Middle frontal gyrus (tissue), 1 donor: ENCODE measurements around the gene MAN2A2.
A peak's percentile ranks its signal among the peaks of the same experiment; 100 is the strongest.
"Not testable (repeated sequence)": the region's sequence is repeated elsewhere in the genome, so short reads cannot be mapped to it uniquely, and the experiment has no call there.

Source experiments
- DNase-seq: peaks from one replicate; pipeline ENCODE4 v3.0.0-alpha.2; 2015; ENCODE audit warnings: low spot score; ENCODE audit errors: extremely low spot score

MAN2A2 gene

DNA sequence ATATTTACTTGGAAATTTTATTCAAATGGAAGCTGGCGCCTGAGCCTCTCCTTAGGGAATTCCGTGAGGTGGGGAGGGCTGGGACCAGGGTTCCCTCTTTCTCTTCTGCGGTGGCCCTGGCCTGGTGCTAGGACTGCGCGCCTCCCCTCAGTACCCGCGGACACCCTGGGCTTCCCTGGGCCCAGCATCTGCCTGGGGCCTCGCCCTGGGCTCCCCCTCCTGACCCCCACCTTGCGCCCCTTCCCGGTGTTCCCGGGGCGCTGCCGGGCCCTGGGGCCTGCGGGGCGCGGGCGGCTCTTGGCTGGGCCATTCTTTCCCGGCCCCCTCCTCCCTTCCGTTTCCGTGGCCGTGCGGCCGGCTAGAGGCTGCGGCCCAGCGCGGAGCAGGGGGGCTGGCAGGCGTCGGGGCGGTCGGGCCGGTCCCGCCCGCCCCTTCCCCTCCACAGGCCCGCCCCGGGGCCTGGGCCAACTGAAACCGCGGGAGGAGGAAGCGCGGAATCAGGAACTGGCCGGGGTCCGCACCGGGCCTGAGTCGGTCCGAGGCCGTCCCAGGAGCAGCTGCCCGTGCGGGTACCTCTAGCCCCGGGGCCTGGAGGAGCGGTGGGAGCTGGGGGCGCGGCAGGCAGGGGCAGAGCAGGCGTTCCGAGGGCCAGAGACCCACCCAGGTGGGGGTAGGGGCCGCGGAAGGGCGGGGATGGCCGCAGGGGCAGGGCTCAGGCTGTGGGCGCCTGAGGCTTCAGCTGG is 19.0 kb upstream of the MAN2A2 start, which contains the start of gene FES:
TSS of gene FES (plus strand) at position 529 of the 743 bp plus-strand sequence. CDS start 542 bp downstream, outside the sequence.
- no peak for DNase-seq

DNA sequence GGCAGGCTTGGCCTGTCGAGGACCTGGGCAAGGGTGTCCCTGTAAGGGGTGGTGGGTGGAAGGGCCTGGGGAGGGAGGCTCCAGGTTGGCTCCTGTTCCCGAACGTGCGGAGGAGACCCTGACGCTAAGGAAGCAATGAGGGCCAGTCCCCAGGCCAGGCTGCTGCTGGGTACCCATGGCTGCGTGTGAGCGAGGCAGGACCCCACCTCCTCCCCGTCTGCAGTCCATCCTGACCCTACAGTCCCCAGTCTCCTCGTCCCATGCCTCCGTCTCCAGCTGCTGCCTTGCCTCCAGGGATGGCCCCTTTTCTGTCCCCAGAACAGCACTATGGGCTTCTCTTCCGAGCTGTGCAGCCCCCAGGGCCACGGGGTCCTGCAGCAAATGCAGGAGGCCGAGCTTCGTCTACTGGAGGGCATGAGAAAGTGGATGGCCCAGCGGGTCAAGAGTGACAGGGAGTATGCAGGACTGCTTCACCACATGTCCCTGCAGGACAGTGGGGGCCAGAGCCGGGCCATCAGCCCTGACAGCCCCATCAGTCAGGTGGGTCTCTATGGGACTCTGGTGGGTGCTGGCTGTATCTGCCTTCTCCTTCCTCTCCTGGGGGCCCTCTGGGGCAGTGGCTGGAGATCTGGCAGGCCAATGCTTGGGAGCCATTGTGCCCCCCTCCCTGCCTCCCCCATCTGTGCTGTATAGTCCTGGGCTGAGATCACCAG is 18.2 kb upstream of the MAN2A2 start:
- DNase-seq, result no peak

DNA sequence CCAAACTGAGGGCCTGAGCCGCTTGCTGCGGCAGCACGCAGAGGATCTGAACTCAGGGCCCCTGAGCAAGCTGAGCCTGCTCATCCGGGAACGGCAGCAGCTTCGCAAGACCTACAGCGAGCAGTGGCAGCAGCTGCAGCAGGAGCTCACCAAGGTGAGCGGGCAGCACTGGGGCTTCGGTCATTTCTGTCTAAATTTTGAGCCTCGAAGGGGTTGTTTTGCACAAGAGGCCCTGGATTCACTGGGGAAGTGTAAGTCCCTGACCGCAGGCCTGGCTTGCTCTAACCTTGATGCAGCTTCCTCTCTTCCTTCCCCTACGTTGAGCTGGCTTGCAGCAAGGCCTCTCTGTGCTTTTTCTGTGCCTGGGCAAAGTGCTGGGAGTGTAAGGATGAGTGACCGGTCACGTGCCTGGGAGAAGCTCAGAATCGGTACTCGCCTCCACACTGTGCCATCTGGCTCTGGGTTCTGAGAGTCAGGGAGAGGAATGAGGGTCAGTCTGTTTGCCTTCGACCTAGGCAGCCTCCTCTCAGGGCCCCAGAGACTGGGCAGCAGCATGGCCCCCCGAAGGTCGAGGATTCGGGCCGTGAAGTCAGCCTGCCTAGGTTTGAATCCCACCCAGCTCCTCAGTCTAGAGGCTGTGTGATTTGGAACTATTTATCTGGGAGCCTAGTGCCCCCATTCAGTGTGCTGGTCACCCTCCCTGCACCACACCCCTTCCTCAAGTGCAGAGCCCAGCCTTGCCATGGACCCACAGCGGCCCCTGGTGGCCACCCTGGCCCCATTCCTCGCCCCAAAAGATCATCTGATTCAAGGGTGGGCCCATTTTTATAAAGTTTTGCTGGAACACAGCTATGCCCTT is 17.4 kb upstream of the MAN2A2 start:
- no peak for DNase-seq

DNA sequence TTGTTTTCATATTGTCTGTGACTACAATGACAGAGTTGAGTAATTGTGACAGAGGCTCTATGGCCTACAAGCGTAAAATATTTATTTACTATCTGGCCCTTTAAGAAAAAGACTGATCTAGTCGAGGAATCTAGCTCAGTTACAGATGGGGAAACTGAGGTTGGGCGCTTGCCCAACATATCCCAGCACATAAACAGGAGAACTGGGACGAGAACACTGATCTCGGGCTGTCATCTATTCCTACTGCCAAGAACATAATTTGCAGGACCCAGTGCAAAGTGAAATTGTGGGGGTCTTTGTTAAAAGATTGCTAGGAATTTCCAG is 16.8 kb upstream of the MAN2A2 start:
- DNase-seq, result no peak

DNA sequence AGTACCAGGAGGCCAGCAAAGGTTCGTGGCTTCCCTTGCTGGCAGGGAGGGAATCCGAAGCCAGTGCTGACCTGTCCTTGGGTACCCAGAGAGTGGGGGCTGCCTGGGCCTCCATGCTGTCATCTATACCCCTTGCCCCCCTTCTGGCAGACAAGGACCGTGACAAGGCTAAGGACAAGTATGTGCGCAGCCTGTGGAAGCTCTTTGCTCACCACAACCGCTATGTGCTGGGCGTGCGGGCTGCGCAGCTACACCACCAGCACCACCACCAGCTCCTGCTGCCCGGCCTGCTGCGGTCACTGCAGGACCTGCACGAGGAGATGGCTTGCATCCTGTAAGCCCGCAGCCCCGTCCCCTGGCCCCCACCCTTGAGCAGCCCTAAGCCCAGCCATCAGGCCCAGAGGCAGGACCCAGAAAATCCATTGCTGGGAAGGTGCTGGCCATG is 16.0 kb upstream of the MAN2A2 start:
- DNase-seq, result no peak

DNA sequence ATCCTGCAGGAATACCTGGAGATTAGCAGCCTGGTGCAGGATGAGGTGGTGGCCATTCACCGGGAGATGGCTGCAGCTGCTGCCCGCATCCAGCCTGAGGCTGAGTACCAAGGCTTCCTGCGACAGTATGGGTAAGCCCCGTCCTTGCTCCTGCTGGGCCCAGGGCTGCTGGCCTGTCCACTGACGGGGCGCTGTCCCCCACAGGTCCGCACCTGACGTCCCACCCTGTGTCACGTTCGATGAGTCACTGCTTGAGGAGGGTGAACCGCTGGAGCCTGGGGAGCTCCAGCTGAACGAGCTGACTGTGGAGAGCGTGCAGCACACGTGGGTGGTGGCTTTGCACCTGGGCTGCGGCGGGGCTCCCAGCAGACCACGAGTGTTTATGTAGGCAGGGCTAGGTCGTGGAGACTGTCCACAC is 13.8 kb upstream of the MAN2A2 start:
- no peak for DNase-seq

DNA sequence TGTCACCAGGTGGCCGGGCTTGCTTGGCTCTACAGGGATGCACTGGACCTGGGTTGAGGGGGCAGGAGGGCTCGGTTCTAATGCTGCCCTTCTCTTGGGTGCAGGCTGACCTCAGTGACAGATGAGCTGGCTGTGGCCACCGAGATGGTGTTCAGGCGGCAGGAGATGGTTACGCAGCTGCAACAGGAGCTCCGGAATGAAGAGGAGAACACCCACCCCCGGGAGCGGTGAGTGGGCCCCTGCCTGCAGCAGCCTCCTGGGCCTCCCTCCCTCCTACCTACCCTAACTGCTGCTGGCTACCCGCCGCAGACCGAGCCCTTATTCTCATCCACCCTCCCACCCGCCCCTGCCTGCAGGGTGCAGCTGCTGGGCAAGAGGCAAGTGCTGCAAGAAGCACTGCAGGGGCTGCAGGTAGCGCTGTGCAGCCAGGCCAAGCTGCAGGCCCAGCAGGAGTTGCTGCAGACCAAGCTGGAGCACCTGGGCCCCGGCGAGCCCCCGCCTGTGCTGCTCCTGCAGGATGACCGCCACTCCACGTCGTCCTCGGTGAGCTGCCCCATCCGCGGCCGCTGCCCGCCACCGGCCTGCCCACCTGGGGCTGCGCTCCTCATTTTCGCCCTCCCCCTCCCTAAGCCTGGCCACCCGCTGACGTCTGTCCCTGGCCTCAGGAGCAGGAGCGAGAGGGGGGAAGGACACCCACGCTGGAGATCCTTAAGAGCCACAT is 13.2 kb upstream of the MAN2A2 start:
- no peak for DNase-seq

DNA sequence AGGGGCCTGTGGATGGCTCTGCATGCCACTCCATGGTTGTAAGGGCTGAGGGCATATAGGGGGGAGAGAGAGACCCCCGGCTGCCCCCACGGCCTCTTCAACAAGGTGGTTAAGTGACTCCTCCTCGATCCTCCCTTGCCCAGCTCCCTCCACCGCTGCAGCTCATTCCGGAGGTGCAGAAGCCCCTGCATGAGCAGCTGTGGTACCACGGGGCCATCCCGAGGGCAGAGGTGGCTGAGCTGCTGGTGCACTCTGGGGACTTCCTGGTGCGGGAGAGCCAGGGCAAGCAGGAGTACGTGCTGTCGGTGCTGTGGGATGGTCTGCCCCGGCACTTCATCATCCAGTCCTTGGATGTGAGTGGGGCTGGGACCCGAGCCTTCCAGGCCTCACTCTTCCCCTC is 12.3 kb upstream of the MAN2A2 start:
- no peak for DNase-seq

DNA sequence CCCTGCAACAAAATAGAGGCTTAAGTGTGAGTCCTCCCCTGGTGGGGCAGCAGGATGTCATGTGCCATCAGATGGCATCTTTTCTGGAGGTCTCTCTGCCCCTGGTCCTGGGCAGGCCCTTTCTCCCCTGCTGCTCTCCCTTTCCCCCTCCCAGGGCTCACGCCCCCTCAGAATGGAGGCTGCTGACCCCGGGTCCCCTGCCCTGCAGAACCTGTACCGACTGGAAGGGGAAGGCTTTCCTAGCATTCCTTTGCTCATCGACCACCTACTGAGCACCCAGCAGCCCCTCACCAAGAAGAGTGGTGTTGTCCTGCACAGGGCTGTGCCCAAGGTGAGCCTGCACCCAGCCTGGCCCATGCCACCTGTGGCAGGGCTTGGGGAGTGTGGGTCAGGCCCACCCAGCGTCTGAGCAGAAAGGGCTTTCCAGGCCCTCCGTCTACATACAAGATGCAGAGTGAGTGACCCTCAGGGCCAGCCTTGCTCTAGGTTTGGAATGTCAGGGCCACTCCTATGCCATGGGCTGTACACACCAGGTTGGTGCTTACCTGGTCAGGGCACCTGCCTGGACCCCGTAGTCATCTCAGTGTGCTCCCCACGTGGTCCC is 11.7 kb upstream of the MAN2A2 start:
- no peak for DNase-seq

DNA sequence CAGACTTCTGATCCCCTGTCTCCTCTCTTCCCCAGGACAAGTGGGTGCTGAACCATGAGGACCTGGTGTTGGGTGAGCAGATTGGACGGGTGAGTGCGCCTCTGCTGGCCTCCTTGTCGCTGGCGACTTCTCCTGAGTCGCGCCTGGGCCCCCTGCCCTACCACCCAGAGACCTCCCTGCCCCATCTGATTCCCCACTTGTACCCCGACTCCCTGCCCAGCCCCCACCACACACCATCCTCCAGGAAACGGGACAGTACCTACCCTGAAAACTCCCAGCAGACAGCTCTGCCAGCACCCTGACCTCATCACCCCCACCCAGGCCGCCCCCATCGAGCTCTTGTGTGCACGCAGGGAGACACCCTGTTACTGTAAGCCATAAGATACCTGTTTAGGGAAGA is 11.1 kb upstream of the MAN2A2 start:
- DNase-seq, result no peak

DNA sequence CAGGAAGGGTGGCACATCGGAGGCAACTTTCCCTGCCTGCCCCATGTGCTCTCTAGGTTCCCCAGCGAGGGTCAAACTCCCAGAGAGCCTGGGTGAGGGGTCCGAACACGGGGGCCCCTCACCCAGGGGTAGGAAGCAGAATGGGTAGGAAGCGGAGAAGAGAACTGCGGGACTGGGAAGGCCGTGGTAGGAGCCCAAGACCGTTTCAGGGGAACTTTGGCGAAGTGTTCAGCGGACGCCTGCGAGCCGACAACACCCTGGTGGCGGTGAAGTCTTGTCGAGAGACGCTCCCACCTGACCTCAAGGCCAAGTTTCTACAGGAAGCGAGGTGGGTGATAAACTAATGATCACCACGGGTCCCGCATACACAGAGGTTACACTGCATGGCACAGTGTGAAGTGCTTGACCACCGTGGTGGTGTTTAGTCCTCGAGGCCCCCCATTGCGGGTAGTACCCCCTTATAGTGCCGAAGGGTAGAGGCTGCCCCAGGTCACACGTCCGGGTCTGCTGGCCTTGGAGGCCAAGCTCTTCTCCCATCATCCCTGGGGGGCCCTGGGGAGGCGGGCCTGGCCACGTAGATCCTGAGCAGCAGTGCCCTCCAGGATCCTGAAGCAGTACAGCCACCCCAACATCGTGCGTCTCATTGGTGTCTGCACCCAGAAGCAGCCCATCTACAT is 10.5 kb upstream of the MAN2A2 start:
- DNase-seq, result no peak

DNA sequence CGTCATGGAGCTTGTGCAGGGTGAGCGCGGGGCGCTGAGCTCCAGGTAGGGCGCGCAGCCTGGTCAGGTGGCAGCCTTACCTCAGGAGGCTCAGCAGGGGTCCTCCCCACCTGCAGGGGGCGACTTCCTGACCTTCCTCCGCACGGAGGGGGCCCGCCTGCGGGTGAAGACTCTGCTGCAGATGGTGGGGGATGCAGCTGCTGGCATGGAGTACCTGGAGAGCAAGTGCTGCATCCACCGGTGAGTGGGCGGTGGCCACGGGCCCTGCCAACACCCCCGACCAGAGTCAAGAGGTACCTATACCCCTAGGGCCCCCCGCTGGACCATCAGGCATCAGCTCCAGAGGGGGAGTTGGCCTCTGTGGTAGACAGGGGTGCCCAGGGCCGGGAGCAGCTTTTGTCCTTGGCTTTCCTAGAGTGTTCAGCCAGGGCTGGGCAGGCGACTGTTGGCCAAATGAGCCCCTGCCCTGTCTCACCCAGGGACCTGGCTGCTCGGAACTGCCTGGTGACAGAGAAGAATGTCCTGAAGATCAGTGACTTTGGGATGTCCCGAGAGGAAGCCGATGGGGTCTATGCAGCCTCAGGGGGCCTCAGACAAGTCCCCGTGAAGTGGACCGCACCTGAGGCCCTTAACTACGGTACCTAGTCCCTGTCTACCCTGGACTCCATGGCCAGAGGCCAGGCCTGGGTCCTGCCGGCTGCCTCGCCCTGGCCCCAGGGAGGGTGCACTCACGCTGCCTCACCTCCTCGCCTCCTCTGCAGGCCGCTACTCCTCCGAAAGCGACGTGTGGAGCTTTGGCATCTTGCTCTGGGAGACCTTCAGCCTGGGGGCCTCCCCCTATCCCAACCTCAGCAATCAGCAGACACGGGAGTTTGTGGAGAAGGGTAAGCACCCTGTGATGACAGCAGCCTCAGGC is 9.7 kb upstream of the MAN2A2 start:
- DNase-seq, result no peak

DNA sequence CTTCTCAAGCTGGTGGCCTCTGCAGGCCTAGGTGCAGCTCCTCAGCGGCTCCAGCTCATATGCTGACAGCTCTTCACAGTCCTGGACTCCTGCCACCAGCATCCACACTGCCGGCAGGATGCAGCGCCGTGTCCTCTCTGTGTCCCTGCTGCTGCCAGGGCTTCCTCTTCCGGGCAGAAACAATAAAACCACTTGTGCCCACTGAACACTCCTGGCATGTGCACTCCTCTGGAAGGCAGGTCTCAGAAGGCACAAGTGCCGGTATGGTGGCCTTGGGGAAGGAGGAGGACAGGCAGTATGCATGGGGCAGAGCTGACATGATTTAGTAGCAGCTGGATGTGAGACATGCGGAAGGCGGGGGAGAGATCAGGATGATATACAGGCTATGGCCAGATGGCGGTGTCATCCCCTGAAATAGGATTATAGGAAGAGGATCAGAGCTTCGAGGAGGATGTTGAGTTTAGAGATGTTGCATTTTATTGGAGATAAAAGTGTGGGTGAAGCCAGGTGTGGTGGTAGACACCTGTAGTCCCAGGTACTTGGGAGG is 7.5 kb upstream of the MAN2A2 start:
- peak; percentile 52 for DNase-seq

DNA sequence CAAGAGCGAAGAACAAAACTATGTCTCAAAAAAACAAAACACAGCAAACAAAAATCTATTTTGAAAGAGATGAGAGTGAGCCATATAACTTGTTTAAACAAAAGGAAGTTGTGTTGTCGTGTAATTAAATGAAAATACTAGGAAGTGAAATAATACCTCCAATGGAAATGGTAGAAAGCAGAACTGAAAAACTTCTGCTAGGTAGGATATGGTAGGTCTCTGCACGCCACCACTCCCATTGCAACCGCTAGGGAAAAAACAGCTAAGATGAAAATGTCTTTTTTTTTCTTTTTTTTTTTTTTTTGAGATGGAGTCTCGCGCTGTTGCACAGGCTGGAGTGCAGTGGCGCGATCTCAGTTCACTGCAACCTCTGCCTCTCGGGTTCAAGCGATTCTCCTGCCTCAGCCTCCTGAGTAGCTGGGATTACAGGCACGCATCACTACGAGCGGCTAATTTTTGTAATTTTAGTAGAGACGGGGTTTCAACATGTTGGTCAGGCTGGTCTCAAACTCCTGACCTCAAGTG is 5.9 kb upstream of the MAN2A2 start:
- not testable (repeated sequence) for DNase-seq

DNA sequence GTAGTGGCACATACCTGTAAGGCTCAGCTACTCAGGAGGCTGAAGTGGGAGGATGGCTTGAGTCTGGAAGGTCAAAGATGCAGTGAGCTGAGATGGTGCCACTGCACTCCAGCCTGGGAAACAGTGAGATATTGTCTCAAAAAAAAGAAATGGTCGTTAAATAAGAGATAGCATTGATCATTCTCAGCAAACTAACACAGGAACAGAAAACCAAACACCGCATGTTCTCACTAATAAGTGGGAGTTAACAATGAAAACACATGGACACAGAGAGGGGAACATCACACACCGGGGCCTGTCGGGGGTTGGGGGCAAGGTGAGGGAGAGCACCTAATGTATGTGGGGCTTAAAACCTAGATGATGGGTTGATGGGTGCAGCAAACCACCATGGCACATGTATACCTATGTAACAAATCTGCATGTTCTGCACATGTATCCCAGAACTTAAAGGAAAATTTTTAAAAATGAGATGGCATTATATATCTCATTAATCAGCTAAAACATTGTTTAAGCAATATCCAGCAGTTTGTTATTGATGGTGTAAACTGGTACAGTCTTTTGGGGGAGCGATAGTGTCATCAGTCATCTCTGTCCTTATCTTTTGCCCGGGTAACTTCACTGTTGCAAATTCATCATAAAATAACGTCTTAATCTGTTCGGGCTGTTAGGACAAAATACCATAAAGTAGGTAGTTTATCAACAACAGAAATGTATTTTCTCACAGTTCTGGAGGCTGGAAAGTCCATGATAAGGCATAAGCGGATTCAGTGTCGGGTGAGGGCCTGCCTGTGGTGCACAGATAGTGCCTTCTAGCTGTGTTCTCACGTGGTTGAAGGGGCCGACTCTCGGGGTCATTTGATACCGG is 1.7 kb upstream of the MAN2A2 start:
- DNase-seq, result no peak

DNA sequence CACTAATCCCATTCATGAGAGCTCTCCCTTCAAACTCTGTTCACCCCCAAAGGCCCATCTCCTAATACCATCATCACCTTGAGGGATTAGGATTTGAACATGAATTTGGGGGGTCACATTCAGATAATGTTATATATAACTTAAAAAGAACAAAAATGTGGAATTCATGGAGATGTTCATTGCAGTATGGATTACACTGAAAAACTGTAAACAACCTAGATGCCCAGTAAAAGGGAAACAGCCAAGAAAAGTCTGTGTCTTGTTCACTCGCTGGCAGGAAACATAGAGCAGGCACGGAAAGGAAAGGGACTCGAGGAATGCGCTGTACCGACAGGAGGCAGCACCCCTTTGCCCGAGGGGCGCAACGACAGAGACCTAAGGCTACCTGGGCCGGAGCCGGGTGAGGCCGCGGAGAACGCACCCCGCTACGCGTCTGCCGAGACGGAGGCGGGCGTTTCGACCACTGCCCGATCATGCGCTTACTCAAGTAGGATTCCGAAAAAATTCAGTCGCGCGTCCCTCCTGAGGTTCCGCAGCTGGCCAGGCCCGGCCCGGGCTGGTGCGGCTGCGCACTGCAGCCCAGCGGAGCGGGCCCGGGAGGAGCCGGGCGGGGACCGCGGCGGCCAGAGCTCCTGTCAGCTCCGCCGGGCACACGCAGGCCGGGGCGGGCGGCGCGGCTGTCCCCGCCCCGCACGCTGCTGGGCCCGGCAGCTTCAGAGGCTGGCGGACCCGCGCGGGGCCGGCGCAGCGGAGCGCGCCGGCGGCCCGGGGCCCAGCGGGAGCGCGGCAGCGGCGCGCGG is 862 bp upstream of the MAN2A2 start:
- peak; percentile 63 for DNase-seq
